HEK293 (cell line): ENCODE measurements around the gene ZNF334.

ENCODE experiments used
- REPIN1 ChIP-seq: fragments of 450-650 bp; formaldehyde crosslinking; IDR thresholded peaks from 2 replicates; pipeline ENCODE4 v1.5.1; 2017; ENCODE audit warnings: missing biosample characterization, missing genetic modification characterization, low read depth
- ZNF837 ChIP-seq: fragments of 450-650 bp; formaldehyde crosslinking; IDR thresholded peaks from 2 replicates; pipeline ENCODE4 v1.5.1; 2016; ENCODE audit warnings: missing biosample characterization, missing genetic modification characterization
- TF ChIP-seq, protein P1 (sequence below): fragments of 450-650 bp; formaldehyde crosslinking; IDR thresholded peaks from 2 replicates; pipeline ENCODE4 v1.5.1; 2016; ENCODE audit warnings: missing biosample characterization, missing genetic modification characterization

DNA sequence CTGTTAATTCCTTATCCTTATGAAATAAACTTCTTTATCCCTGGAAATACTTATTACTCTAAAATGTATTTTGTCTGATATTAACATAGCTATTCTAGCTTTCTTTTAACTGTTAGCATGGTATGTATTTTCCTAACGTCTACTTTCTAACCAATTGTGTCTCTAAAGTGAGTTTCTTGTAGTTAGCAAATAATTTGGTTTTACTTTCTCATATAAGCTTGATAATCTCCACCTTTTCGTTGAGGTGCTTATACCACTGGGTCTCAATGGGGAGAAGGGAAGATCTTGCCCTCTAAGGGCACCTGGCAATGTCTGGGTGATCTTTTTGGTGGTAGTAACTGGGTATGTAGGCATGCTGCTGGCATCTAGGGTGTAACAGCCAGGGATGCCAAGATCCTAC lies 25.7 kb downstream of the ZNF334 start:
- TF ChIP-seq REPIN1 (tag by site-specific recombination) (no peak), ZNF837 (tag by site-specific recombination) (no peak)
- TF ChIP-seq, protein P1, sequence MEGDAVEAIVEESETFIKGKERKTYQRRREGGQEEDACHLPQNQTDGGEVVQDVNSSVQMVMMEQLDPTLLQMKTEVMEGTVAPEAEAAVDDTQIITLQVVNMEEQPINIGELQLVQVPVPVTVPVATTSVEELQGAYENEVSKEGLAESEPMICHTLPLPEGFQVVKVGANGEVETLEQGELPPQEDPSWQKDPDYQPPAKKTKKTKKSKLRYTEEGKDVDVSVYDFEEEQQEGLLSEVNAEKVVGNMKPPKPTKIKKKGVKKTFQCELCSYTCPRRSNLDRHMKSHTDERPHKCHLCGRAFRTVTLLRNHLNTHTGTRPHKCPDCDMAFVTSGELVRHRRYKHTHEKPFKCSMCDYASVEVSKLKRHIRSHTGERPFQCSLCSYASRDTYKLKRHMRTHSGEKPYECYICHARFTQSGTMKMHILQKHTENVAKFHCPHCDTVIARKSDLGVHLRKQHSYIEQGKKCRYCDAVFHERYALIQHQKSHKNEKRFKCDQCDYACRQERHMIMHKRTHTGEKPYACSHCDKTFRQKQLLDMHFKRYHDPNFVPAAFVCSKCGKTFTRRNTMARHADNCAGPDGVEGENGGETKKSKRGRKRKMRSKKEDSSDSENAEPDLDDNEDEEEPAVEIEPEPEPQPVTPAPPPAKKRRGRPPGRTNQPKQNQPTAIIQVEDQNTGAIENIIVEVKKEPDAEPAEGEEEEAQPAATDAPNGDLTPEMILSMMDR (tag by site-specific recombination): no peak
